HCT116 (cell line): ENCODE results near the gene SIRPA. TPM values are rescaled to one million over a fixed set of nuclear protein-coding genes. Genes with fewer than 3 reads are reported as not detected.

Experiments
- ATAC-seq: fragments of 200-7000 bp; cut with Tn5 transposase; 2 replicates; pipeline ENCODE4 v1.9.1; 2020; ENCODE audit warnings: mild to moderate bottlenecking, moderate library complexity
- BruUV-seq: library from RNA; stranded (reverse); fragments of 400-500 nt; replicated peaks from 2 replicates; lab custom pipeline; 2021; lab: Mats Ljungman, UMichigan
- CTCF ChIA-PET: fragments of 300-600 bp; sonication (Branson Sonifier 250); formaldehyde crosslinking; loops from one replicate; lab custom pipeline; 2021; ENCODE audit warnings: antibody characterized with exemption; lab: Charles Lee
- POLR2A ChIA-PET: fragments of 300-600, 350-600 bp; sonication (Branson Sonifier 250); formaldehyde crosslinking; loops from one replicate; lab custom pipeline; 2021; ENCODE audit warnings: antibody characterized with exemption; lab: Charles Lee
- RAD21 ChIA-PET, 2 experiments: fragments of 300-600 bp; sonication (Branson Sonifier 250); formaldehyde crosslinking; loops; one replicate each; lab custom pipeline; 2023; ENCODE audit warnings: low total read pairs in 2 of 2; ENCODE audit not compliant: uncharacterized antibody in 2 of 2, unreplicated experiment in 2 of 2, low non-redundant PET in 1 of 2; lab: Charles Lee
- DNase-seq: peaks from one replicate; pipeline ENCODE4 v3.0.0-alpha.2; 2010; ENCODE audit warnings: low read depth, low spot score
- H2AFZ ChIP-seq: fragments of 200-600 bp; shearing (Covaris generic), sonication (generic); 2 replicates; pipeline ENCODE4 v1.6.1; 2017; ENCODE audit warnings: low read depth, mixed run types, mixed read lengths, antibody characterized with exemption, low read length; ENCODE audit not compliant: poor library complexity, severe bottlenecking
- H3K27ac ChIP-seq: 2 replicates; pipeline ENCODE4 v1.5.1; 2012; ENCODE audit warnings: low read depth, low read length
- H3K27me3 ChIP-seq: fragments of 200-600 bp; sonication (generic); 2 replicates; pipeline ENCODE4 v1.6.1; 2016; ENCODE audit warnings: mixed run types, low read length, mixed read lengths; ENCODE audit not compliant: insufficient read depth
- H3K36me3 ChIP-seq, 2 experiments: fragments of 200-500 bp in 1 of 2; fragments of 200-600 bp in 1 of 2; sonication (Bioruptor generic) in 1 of 2; sonication (generic) in 1 of 2; 2 replicates each; pipeline versions ENCODE4 v1.5.1 to v1.6.1; 2014 to 2016; ENCODE audit warnings: low read length in 2 of 2, inconsistent platforms in 1 of 2, mixed read lengths in 1 of 2, mixed run types in 1 of 2; ENCODE audit not compliant: insufficient read depth in 2 of 2, control insufficient read depth in 1 of 2
- H3K4me1 ChIP-seq, 2 experiments: fragments of 200-600 bp in 1 of 2; sonication (generic) in 1 of 2; 2 replicates each; pipeline versions ENCODE4 v1.5.1 to v1.6.1; 2012 to 2017; ENCODE audit warnings: low read length in 2 of 2, inconsistent platforms in 1 of 2, mild to moderate bottlenecking in 1 of 2, mixed read lengths in 1 of 2, mixed run types in 1 of 2, moderate library complexity in 1 of 2; ENCODE audit not compliant: insufficient read depth in 2 of 2, control insufficient read depth in 1 of 2
- H3K4me2 ChIP-seq: fragments of 200-600 bp; sonication (generic); 2 replicates; pipeline ENCODE4 v1.6.1; 2017; ENCODE audit warnings: mixed run types, low read length, mixed read lengths
- H3K4me3 ChIP-seq, 2 experiments: fragments of 200-600 bp in 1 of 2; sonication (generic) in 1 of 2; replicated peaks in 1 of 2; 2 replicates each; pipeline ENCODE4 v1.5.1; 2011 to 2016; ENCODE audit warnings: low read length in 2 of 2, control low read depth in 1 of 2, low read depth in 1 of 2, mild to moderate bottlenecking in 1 of 2, mixed read lengths in 1 of 2, mixed run types in 1 of 2
- H3K79me2 ChIP-seq: fragments of 200-600 bp; sonication (generic); 2 replicates; pipeline ENCODE4 v1.6.1; 2017; ENCODE audit warnings: mild to moderate bottlenecking, mixed run types, low read length, moderate library complexity, mixed read lengths; ENCODE audit not compliant: insufficient read depth
- H3K9ac ChIP-seq: fragments of 200-600 bp; sonication (generic); 2 replicates; pipeline ENCODE4 v1.6.1; 2016; ENCODE audit warnings: low read length, mixed read lengths
- H3K9me2 ChIP-seq: fragments of 200-600 bp; sonication (generic), shearing (Covaris generic); 2 replicates; pipeline ENCODE4 v1.6.1; 2017; ENCODE audit warnings: mixed run types, mild to moderate bottlenecking, moderate library complexity; ENCODE audit not compliant: insufficient read depth
- H3K9me3 ChIP-seq, 2 experiments: fragments of 200-500 bp in 1 of 2; fragments of 200-600 bp in 1 of 2; sonication (Bioruptor generic) in 1 of 2; sonication (generic) in 1 of 2; 2 replicates each; pipeline ENCODE4 v1.6.1; 2014 to 2017; ENCODE audit warnings: low read length in 2 of 2, mixed read lengths in 2 of 2, inconsistent platforms in 1 of 2, low read depth in 1 of 2, mild to moderate bottlenecking in 1 of 2, mixed run types in 1 of 2, moderate library complexity in 1 of 2; ENCODE audit not compliant: control insufficient read depth in 1 of 2, insufficient read depth in 1 of 2
- H4K20me1 ChIP-seq: fragments of 200-600 bp; sonication (generic), shearing (Covaris generic); 2 replicates; pipeline ENCODE4 v1.6.1; 2017; ENCODE audit warnings: mixed run types, mild to moderate bottlenecking, moderate library complexity; ENCODE audit not compliant: insufficient read depth
- EGR1 ChIP-seq: IDR thresholded peaks from 2 replicates; pipeline ENCODE4 v1.6.1; 2012; ENCODE audit warnings: low read depth
- ELF1 ChIP-seq: IDR thresholded peaks from 2 replicates; pipeline ENCODE4 v1.6.1; 2012; ENCODE audit warnings: low read depth, borderline replicate concordance
- EZH2 ChIP-seq: fragments of 200-600 bp; sonication (generic); IDR thresholded peaks from 2 replicates; pipeline ENCODE4 v1.6.1; 2017; ENCODE audit warnings: antibody characterized with exemption, mixed run types
- FOSL1 ChIP-seq: IDR thresholded peaks from 2 replicates; pipeline ENCODE4 v1.6.1; 2012; ENCODE audit warnings: low read depth
- JUND ChIP-seq: IDR thresholded peaks from 2 replicates; pipeline ENCODE4 v1.6.1; 2012
- POLR2A ChIP-seq: IDR thresholded peaks from 2 replicates; pipeline ENCODE4 v1.7.0; 2011; ENCODE audit warnings: borderline replicate concordance; ENCODE audit not compliant: insufficient read depth, insufficient read length; ENCODE audit errors: extremely low read depth
- POLR2AphosphoS5 ChIP-seq: IDR thresholded peaks from 2 replicates; pipeline ENCODE4 v1.6.1; 2011; ENCODE audit warnings: mild to moderate bottlenecking, low read depth, low read length, moderate library complexity
- SP1 ChIP-seq: IDR thresholded peaks from 2 replicates; pipeline ENCODE4 v1.6.1; 2012; ENCODE audit warnings: low read depth
- SRF ChIP-seq: IDR thresholded peaks from 2 replicates; pipeline ENCODE4 v1.6.1; 2012; ENCODE audit warnings: low read depth
- TCF7L2 ChIP-seq: IDR thresholded peaks from 2 replicates; pipeline ENCODE4 v1.7.0; 2011; ENCODE audit warnings: borderline replicate concordance, inconsistent platforms; ENCODE audit not compliant: insufficient read depth, insufficient read length; ENCODE audit errors: extremely low read depth
- YY1 ChIP-seq: IDR thresholded peaks from 2 replicates; pipeline ENCODE4 v1.6.1; 2011; ENCODE audit warnings: low read length, low read depth, moderate library complexity, mild to moderate bottlenecking; ENCODE audit not compliant: insufficient replicate concordance; ENCODE audit errors: extremely low read depth
- ZFX ChIP-seq: fragments of 450-650 bp; IDR thresholded peaks from 2 replicates; pipeline ENCODE4 v1.6.1; 2017
- ZNF274 ChIP-seq: fragments of 200-500 bp; sonication (Bioruptor generic); IDR thresholded peaks from 2 replicates; pipeline ENCODE4 v1.6.1; 2014; ENCODE audit warnings: mild to moderate bottlenecking, low read depth, low read length, inconsistent platforms
- intact Hi-C: fragments of 100-400 bp; cut with micrococcal nuclease; formaldehyde crosslinking; loops from 2 replicates; pipeline ENCODE4 v1.10.0; 2022
- total RNA-seq: library from RNA; stranded (reverse); gene quantifications from one replicate; pipeline ENCODE4 v1.2.1, GENCODE V29; 2021; ENCODE audit not compliant: unreplicated experiment
- TF ChIP-seq, protein P1 (sequence below): IDR thresholded peaks from 2 replicates; pipeline ENCODE4 v1.6.1; 2012
- TF ChIP-seq, protein P2 (sequence below): IDR thresholded peaks from 2 replicates; pipeline ENCODE4 v1.6.1; 2012; ENCODE audit warnings: low read depth

The SIRPA gene
- total RNA-seq, 1 experiment from 2014 or later, result 15.3 TPM

GRCh38 chr20:1942061-1942460 lies 46.9 kb downstream of the SIRPA start:
- no peaks in the 10 kb centered on the region for H4K20me1 ChIP-seq
- no peak overlapping the region for H3K4me2 ChIP-seq
- no peak overlapping the region for H3K9ac ChIP-seq
- RAD21 ChIA-PET, result no interaction called here
- H3K9me2 ChIP-seq, result no peaks in the 10 kb centered on the region
- ATAC-seq (no peak), DNase-seq (no peak)
- POLR2A ChIA-PET, result no interaction called here
- H3K27me3 ChIP-seq, result no peaks in the 10 kb centered on the region
- H2AFZ ChIP-seq, result no peak overlapping the region
- TF ChIP-seq SRF, result no peak
- no peak for TF ChIP-seq JUND
- H3K9me3 ChIP-seq, result no peaks in the 10 kb centered on the region
- CTCF ChIA-PET, result no interaction called here
- H3K4me1 ChIP-seq, result no peaks in the 10 kb centered on the region
- BruUV-seq, result no TSS peak
- intact Hi-C loops, result no loop called here
- no peak overlapping the region for H3K27ac ChIP-seq
- H3K4me3 ChIP-seq, result no peak overlapping the region
- H3K36me3 ChIP-seq, result no peaks in the 10 kb centered on the region; a peak in 1 of 4 replicates
- H3K79me2 ChIP-seq, result no peaks in the 10 kb centered on the region

DNA sequence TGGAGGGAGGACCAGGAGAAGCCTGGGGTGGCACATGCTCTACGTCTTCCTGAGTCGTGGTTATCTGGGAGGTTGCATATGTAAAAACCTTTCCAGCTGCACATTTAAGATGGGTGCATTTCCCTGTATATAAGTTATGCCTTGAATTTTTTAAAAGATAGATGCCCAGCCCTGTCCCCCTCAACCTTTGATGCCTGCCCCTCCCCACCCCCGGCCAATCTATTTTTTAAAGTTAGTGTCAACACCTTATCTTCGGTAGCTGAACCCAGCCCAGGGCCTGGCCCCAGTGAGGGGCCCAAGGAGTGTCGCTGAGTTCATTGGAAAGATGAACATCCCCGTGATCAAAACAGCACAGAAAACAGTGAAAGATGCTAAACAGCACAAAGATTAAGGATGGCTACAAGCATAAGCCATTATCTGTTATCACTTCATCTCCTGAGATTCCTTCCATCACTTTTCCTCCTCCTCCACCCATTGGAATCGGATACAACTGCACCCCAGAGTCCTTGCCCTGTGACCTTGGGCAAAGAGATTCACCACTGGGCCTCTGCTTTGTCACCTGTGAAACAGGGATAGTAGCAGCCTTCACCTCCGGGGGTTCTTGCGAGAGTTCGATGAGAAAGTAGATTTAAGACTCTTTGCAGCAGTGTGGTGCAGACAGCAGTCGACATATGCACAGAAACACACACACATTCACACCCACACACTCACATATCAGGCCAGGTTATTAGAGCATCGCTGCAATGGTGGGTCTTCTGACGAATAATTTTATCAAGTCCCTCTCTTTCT lies 47.5 kb downstream of the SIRPA start:
- no peak for ATAC-seq
- no peak overlapping the region for H2AFZ ChIP-seq
- no TSS peak for BruUV-seq
- no peaks in the 10 kb centered on the region for H3K4me1 ChIP-seq
- no peak overlapping the region for H3K9ac ChIP-seq
- H3K27ac ChIP-seq, result no peak overlapping the region
- no peak overlapping the region for H3K4me2 ChIP-seq
- RAD21 ChIA-PET, result no interaction called here
- H3K9me3 ChIP-seq, result no peaks in the 10 kb centered on the region
- H3K27me3 ChIP-seq, result no peaks in the 10 kb centered on the region
- no peaks in the 10 kb centered on the region for H3K79me2 ChIP-seq
- no peak for DNase-seq
- CTCF ChIA-PET, result no interaction called here
- intact Hi-C loops, result no loop called here
- POLR2A ChIA-PET, result no interaction called here
- H3K36me3 ChIP-seq, result no peaks in the 10 kb centered on the region; a peak in 1 of 4 replicates
- H4K20me1 ChIP-seq, result no peaks in the 10 kb centered on the region
- no peaks in the 10 kb centered on the region for H3K9me2 ChIP-seq
- no peak overlapping the region for H3K4me3 ChIP-seq
- TF ChIP-seq, protein P1, sequence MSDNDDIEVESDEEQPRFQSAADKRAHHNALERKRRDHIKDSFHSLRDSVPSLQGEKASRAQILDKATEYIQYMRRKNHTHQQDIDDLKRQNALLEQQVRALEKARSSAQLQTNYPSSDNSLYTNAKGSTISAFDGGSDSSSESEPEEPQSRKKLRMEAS, result no peak
- TF ChIP-seq POLR2AphosphoS5 (no peak), EZH2 (no peak), JUND (no peak), SP1 (no peak), EGR1 (no peak), FOSL1 (no peak), YY1 (no peak), TCF7L2 (no peak), ELF1 (no peak), ZNF274 (no peak), POLR2A (no peak), ZFX (no peak)
- TF ChIP-seq, protein P2, sequence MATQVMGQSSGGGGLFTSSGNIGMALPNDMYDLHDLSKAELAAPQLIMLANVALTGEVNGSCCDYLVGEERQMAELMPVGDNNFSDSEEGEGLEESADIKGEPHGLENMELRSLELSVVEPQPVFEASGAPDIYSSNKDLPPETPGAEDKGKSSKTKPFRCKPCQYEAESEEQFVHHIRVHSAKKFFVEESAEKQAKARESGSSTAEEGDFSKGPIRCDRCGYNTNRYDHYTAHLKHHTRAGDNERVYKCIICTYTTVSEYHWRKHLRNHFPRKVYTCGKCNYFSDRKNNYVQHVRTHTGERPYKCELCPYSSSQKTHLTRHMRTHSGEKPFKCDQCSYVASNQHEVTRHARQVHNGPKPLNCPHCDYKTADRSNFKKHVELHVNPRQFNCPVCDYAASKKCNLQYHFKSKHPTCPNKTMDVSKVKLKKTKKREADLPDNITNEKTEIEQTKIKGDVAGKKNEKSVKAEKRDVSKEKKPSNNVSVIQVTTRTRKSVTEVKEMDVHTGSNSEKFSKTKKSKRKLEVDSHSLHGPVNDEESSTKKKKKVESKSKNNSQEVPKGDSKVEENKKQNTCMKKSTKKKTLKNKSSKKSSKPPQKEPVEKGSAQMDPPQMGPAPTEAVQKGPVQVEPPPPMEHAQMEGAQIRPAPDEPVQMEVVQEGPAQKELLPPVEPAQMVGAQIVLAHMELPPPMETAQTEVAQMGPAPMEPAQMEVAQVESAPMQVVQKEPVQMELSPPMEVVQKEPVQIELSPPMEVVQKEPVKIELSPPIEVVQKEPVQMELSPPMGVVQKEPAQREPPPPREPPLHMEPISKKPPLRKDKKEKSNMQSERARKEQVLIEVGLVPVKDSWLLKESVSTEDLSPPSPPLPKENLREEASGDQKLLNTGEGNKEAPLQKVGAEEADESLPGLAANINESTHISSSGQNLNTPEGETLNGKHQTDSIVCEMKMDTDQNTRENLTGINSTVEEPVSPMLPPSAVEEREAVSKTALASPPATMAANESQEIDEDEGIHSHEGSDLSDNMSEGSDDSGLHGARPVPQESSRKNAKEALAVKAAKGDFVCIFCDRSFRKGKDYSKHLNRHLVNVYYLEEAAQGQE, result no peak
